Fibroblast of villous mesenchyme (primary cell): ENCODE measurements around the gene NHLRC1. TPM values are rescaled to one million over a fixed set of nuclear protein-coding genes. Genes with fewer than 3 reads are reported as not detected.

Experiments
- DNase-seq: peaks from one replicate; pipeline ENCODE4 v3.0.0-alpha.2; 2010; ENCODE audit warnings: low read depth
- H3K4me3 ChIP-seq: 2 replicates; pipeline ENCODE4 v1.5.1; 2011; ENCODE audit warnings: low read depth, mild to moderate bottlenecking, low read length
- total RNA-seq: library from RNA; depleted of rRNA; stranded (reverse); fragments of >200 nt; gene quantifications from 2 replicates; pipeline ENCODE4 v1.2.3, GENCODE V29; 2012
- TF ChIP-seq, protein P1 (sequence below): IDR thresholded peaks from 2 replicates; pipeline ENCODE4 v1.5.1; 2012; ENCODE audit warnings: low read depth, mild to moderate bottlenecking, low read length; ENCODE audit not compliant: insufficient read depth

Gene NHLRC1
- 1.7 and 2.6 TPM in 2 replicates for total RNA-seq

GRCh38 chr6:18122128-18123093 lies at the start of gene NHLRC1:
Gene NHLRC1 (minus strand): TSS chr6:18122677. CDS start chr6:18122606, 71 bp downstream.
- TF ChIP-seq, protein P1, sequence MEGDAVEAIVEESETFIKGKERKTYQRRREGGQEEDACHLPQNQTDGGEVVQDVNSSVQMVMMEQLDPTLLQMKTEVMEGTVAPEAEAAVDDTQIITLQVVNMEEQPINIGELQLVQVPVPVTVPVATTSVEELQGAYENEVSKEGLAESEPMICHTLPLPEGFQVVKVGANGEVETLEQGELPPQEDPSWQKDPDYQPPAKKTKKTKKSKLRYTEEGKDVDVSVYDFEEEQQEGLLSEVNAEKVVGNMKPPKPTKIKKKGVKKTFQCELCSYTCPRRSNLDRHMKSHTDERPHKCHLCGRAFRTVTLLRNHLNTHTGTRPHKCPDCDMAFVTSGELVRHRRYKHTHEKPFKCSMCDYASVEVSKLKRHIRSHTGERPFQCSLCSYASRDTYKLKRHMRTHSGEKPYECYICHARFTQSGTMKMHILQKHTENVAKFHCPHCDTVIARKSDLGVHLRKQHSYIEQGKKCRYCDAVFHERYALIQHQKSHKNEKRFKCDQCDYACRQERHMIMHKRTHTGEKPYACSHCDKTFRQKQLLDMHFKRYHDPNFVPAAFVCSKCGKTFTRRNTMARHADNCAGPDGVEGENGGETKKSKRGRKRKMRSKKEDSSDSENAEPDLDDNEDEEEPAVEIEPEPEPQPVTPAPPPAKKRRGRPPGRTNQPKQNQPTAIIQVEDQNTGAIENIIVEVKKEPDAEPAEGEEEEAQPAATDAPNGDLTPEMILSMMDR, result peak; percentile 94
- peak; percentile 89 for DNase-seq
- peak within 1 kb of the TSS; percentile 64 for H3K4me3 ChIP-seq

DNA sequence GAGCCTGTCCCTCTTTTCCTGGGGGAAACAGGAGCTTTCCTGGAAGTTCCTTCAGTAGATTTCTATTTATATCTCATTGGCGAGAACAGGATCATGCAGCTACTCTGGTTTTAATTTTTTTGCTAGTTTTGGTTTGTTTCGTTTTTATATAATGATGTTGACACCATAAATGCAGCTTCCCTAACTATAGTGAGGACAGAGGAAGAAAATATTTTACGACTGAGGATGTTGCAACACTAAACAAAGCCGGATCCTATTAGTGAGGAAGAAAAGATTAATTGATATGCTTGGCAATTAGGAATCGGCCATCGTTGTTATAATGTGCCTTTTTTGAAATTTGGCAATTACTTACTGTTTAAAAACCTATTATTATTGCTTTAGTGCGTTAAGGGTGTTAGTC lies 49.4 kb upstream of the NHLRC1 start:
- TF ChIP-seq, protein P1, result no peak
- DNase-seq, result peak; percentile 74
- no peak overlapping the region for H3K4me3 ChIP-seq

GRCh38 chr6:18168264-18168663 lies 45.8 kb upstream of the NHLRC1 start:
- TF ChIP-seq, protein P1, result no peak
- no peak overlapping the region for H3K4me3 ChIP-seq
- DNase-seq, result no peak

- no peak overlapping the region for H3K4me3 ChIP-seq
- DNase-seq, result peak; percentile 25
- TF ChIP-seq, protein P1, result no peak
These were observed 44.0 kb upstream of the NHLRC1 start for GRCh38 chr6:18166312-18167036.

DNA sequence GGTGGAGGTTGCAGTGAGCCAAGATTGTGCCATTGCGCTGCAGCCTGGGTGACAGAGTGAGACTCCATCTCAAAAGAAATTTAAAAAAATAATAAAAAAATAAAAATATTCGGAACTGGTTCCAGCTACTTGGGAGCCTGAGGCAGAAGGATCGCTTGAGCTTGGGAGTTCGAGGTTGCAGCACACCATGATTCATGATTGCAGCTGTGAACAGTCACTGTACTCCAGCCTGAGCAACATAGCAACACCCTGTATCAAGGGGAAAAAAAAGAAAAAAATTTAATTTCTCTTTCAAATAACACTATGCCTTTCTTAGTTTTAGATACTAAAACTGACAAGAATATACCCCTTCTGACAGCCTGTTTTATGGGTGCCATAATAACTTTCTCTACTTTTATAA lies 43.3 kb upstream of the NHLRC1 start:
- DNase-seq, result no peak
- TF ChIP-seq, protein P1, result no peak
- no peak overlapping the region for H3K4me3 ChIP-seq

DNA sequence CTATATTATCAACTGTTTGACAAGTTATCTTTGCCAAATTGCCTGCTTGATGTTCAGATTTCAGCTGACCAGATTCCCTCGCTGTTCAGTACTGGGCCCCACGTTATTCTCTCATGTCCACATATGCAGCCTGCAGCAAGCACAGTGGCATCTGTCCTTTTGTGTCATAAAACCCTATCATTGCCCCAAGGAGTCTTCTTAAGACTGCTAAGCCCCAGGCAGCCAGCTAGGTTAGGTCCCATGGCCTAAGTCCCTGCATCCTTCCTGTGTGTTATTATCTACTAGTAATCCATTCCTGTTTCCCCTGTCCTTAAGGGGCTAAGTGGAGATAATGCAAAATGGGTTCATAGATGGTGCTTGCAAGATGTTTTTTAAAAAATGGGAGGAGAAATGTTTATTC lies 39.9 kb upstream of the NHLRC1 start:
- TF ChIP-seq, protein P1, result no peak
- no peak for DNase-seq
- H3K4me3 ChIP-seq, result no peak overlapping the region
